COR-L47 (cell line): ENCODE measurements around the gene EVL.
A peak's percentile ranks its signal among the peaks of the same experiment; 100 is the strongest.

Source experiments
- DNase-seq: peaks from one replicate; lab custom pipeline; 2025; lab: John Stamatoyannopoulos, UW

Gene EVL

DNA sequence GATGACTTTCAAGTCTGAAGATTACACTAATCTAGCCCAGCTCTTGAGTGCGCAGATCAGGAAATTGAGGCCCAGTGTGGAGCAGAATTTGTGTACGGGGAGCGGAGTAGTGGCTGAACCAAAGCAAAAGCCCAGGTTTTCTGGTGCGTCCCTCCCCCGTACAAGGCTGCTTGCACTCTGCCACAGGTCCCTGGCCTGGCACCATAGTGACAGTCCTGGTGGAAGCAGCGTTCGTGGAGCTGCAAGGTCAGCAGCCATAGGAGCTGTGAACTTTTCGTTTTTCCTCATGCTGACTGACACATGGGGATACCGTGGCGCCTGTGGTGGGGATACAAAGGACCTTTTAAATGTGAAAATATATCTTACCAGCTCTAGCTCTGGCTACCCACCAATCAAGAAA, 1.7 kb downstream of the EVL start:
- DNase-seq = no peak

GRCh38 chr14:100067481-100067880, 2.3 kb downstream of the EVL start:
- DNase-seq = no peak

DNA sequence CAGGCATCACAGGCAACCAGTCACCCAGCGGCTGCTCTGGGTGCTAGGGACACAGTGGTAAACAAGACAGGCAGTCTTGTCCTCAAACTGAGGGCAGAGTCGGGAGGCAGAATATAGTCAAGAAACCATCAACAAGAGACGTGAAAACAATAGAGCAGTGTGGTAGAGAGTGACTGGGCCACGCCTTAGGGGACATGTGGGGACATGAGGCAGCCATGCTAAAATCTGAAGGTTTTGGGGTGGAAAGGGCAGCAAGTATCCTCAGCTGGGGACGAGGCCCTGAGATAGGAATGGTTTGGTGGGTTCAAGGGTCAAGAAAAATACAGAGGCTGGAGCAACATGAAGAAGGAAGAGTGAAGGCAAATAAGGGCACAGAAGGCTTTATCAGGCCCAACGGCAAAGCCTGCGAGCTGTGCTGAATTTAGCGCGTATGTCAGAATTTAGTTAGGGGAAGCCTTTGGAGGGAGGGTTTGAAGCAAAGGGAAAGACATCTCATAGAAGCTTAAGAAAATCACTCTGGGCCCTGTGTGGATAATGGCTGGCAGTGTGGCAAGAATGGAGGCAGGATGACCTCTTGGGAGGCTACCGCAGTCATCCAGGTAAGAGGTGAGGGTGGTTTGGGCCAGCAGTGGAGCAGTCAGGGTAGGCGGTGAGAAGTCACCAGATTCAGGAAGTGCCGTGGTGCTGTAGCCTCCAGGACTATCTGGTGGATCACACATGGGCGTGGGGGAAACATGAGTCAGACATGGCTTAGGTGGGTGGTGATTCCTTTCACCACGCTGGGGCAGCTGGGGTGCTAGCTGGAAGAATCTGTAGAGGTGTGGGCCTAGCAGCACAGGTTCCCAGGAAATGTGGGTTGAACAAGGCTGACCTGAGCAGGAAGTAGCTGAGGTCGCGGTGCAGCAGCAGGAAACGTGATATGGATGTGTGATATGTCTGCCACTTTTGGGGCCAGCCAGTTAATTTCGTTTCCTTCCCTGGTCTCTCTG, 3.0 kb downstream of the EVL start:
- DNase-seq = no peak

- no peak for DNase-seq
These were observed 4.1 kb downstream of the EVL start for GRCh38 chr14:100069161-100069800.

DNA sequence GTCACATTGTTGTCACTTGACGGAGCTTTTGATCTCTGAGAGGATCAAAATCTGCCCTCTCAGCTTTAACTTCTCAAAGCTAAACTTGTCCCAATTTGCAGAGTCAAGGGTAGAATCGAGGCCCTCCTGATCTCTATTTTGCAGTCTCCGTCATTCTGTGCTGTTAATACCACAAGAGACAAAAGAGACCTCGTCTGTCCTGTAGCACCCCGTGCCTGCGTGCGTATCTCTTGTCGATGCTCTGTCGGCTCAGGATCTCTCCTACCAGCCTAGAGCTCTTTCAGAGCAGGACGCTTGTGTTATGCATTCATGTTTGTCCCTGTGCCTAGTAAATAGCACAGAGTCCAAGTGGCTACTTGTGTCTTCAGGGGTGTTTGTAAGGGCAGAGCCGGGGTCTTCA, 5.1 kb downstream of the EVL start:
- no peak for DNase-seq

DNA sequence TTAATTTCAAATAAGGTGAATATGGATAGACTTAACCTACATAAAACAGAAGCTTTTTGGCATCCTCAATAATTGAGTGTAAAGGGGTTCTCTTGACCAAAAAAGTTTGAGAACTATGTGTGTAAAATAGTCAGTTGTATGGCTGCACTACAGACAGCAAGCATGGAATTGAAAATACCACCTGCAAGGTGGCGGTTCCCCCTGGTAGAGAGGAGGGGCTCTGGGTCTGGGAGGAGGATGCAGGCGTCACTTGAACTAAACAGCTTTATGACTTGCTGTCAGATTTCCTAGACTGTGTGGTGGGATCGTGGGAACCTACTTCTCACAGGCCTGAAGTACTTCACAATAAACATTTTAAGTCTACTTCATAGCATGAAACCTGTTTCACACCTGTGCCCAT, 6.3 kb downstream of the EVL start:
- DNase-seq = no peak

DNA sequence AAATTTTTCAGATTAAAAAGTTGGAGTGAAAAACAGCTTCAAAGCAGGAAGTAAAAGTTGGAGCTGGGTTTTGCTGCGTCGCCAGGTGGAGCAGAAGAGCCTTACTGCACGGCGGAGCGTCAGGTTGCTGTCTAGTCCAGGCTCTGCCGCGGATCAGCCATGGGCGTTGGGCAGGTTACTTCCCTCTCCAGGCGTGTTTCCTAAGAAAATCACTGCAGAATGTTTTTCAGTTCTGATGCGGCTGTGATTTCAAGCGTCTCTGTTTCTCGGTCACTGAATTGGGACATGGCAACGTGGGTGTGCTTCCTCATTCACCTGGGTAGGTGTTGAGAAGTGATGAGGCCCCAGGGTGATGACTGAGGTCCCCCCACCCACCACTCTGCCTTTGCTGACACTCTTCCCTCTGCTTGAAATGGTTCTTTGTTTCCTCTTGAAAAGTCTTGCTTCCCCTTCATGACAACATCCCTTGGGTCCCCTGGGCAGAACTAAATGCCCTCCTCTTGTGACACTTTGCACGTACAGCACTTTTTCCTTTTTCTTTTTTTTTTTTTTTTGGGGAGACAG, 7.6 kb downstream of the EVL start:
- DNase-seq = no peak

DNA sequence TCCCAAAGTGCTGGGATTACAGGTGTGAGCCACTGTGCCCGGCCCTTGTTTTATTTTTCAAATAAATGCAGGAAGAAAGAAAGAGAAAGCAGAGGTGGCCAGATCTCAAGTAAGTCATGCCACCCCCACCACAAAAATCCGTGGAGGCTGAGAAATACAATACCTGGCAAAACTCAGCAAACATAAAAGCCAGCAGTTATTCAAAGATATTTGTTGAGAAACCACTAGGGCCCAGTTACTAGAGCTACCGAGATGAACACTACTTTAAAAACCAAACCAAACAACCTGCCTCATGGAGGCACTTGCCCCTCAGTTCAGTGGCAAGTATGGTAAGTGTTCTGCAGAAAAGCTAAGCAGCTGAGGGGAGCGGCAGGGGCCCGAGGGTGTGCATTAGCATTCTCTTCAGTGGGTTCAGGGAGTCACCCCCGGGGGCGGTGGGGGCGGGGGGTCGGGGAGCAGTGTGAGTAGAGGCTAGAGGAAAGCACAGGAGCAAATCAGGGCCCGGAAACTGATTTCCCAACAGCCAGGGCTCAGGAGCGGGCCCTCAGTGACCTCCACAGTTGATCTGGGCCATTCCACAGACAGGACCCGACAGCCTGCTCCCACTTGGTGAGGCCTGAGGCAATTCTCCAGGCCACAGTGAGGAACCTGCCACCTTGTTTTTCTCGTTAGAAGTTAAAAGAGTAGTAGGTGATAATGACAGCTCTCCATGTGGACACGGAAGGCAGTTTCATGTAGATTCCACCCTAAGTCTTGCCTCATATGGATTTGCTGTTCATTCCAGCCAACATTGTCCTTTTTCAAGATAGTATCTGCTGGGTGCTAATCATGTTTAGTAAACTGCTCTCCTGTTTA, 8.6 kb downstream of the EVL start:
- DNase-seq = no peak

DNA sequence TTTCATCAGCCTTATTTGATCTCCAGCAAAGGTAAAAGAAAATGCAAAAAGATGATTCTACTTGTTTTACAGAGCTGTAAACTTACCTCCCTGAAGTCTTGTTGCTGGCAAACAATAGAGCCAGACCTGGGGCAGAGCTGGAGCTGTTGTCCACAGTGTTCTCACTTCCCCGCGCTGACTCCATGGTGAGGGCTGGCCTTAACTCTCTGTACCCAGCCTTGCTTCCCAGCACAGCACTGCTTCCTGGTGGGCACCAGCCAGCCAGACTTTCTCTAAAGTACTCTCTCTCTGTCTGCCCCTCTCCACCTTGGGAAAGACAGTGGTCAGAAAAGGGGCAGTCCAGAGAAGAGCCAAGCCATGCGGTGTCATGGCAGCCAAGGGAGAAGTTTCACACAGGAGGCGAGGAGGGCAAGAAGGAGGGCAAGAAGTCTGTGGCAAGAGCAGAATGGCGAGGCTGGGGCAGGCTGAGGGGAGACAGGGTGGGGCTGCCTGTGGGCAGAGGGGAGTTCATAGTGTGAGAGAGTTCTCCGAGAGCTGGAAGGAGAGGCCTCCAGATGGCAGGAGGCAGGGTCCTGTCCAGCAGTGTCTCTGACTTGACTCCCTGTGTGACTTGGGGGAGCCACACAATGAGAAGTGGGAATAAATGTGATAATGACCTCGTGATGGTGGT, 9.3 kb downstream of the EVL start:
- DNase-seq = no peak

DNA sequence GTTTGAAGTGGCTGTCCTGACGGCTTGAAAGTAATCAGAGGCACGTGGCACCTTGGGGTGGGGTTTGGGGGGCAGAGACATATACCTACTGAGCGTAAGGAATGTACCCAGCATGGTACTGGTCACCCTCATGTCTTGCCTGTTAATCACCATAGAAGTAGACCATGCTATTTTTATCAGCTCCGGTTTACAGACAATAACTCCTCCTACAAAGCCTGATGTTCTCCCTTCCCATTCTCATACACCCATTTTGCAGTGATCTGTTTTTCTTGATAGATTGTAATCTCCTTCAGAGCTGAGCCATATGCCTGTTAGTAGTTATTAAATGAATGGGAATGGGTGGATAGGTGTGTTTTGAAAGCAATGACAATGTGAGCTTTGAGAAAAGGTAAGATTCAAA, 10.5 kb downstream of the EVL start:
- no peak for DNase-seq

GRCh38 chr14:100076133-100076532, 10.9 kb downstream of the EVL start:
- no peak for DNase-seq

GRCh38 chr14:100076606-100077005, 11.4 kb downstream of the EVL start:
- no peak for DNase-seq

DNA sequence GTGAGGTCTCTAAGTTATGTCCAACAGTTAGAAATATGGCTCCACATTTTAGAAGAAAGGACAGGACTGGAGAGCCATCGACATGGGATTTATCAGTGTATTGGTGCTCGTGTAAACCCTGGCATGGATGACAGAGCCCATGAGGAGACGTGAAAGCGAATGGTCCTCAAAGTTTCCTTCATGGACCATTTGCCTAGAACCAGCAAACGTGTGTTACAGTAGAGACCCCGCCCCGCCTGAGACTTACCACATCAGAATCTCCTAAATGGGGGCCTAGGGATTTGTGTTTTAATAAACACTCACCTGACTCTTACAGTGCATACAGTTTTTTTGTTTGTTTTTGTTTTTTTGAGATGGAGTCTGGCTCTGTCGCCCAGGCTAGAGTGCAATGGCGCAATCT, 12.2 kb downstream of the EVL start:
- no peak for DNase-seq

- DNase-seq = no peak
These were observed 13.1 kb downstream of the EVL start for GRCh38 chr14:100078216-100078803.

GRCh38 chr14:100078997-100079725, 13.9 kb downstream of the EVL start:
- peak; percentile 9 for DNase-seq

GRCh38 chr14:100079726-100080005, 14.4 kb downstream of the EVL start:
- DNase-seq = no peak

GRCh38 chr14:100080206-100080605, 15.0 kb downstream of the EVL start:
- DNase-seq = no peak

DNA sequence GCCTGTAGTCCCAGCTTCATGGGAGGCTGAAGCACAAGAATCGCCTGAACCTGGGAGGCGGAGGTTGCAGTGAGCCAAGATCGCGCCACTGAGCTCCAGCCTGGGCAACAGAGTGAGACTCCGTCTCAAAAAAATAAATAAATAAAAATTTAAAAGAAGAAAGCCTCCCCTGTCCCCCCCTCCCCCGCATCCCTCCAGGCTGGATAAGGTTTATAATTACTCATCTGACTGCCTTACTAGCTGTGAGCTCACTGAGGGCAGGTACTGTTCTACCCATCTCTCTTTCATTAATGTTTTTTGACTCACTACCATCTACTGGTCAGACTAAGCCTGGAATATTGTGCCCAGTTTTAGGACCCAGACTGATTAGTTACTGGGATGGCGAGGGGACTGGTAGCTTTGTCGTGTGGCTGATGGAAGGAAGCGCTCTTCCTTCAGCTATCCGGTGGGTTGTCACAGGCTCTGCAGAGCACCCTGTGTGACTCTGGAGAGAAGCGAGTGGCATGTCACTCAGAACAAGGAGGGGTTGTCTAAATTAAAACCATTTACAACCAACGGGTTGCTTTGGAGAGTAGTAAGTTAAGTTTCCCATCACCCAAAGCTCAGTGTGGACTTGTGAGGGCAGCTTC, 16.9 kb downstream of the EVL start:
- DNase-seq = no peak

DNA sequence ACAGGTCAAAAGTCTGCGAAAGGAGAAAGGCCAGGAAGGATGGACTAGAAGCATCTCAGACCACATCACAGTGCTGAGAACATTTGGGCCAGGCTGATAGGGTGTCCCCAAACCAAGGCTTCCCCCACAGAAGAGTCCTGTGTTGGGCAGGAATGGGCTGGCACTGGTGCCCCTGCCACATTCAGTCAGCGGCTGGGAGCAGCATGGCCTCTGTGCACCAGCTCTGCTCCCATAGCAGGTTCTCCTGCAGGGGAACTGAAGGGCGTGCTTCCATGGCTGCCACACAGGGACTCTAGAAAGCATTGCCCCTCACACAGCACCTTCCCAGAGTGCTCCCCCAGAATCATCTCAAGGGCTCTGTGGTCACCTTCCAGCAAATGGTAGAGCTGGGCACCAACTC, 17.5 kb downstream of the EVL start:
- DNase-seq = no peak

DNA sequence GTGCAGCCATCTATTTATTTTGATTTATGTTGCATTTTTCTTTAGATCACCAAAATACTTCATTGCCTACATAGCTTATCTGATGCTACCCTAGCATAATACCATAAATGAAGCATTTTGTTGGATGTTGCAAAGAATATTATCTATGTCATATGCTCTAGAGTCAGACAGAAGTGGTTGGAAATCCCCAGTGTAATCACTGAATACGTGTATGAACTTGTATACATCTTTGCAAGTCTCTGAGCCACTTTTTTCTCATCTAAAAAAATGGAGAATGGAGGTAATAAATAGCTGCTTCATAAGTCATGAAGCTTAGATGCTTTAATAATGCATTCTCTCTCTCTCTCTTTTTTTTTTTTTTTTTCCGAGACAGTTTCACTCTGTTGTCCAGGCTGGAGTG, 18.5 kb downstream of the EVL start:
- no peak for DNase-seq
